Hematopoietic multipotent progenitor cell (in vitro differentiated cells): ENCODE measurements around the gene NR6A1. TPM values are rescaled to one million over a fixed set of nuclear protein-coding genes. Genes with fewer than 3 reads are reported as not detected.

Experiments used
- DNase-seq, 3 donors: peaks; one replicate each; pipeline ENCODE4 v3.0.0-alpha.2; 2011 to 2015; ENCODE audit warnings: low read depth in 2 of 3, low spot score in 2 of 3
- total RNA-seq: library from RNA; depleted of rRNA; stranded (reverse); fragments of >200 nt; gene quantifications from one replicate; pipeline ENCODE4 v1.2.3, GENCODE V29; 2012

Gene NR6A1
- total RNA-seq, 1 donor, result 9.4 TPM

- no peak for DNase-seq
These were observed 270.9 kb downstream of the NR6A1 start for GRCh38 chr9:124500028-124500795.

- no peak for DNase-seq
These were observed 271.9 kb downstream of the NR6A1 start for GRCh38 chr9:124499216-124499615.

- no peak for DNase-seq
These were observed 272.5 kb downstream of the NR6A1 start for GRCh38 chr9:124498499-124499146.

GRCh38 chr9:124498040-124498439 is 273.1 kb downstream of the NR6A1 start:
- no peak for DNase-seq

GRCh38 chr9:124497441-124497840 is 273.7 kb downstream of the NR6A1 start:
- DNase-seq, result no peak

GRCh38 chr9:124496463-124496862 is 274.6 kb downstream of the NR6A1 start:
- DNase-seq, result no peak

GRCh38 chr9:124496075-124496449 is 275.0 kb downstream of the NR6A1 start:
- DNase-seq, result peak in 2 of 3 donors; percentile 62 to 87

GRCh38 chr9:124495126-124496074 is 275.7 kb downstream of the NR6A1 start:
- no peak for DNase-seq

GRCh38 chr9:124493794-124494479 is 277.2 kb downstream of the NR6A1 start:
- no peak for DNase-seq

GRCh38 chr9:124493218-124493617 is 277.9 kb downstream of the NR6A1 start:
- no peak for DNase-seq

- no peak for DNase-seq
These were observed 278.3 kb downstream of the NR6A1 start for GRCh38 chr9:124492818-124493217.

GRCh38 chr9:124491049-124491975 is 279.8 kb downstream of the NR6A1 start:
- DNase-seq, result no peak

- no peak for DNase-seq
These were observed 281.1 kb downstream of the NR6A1 start for GRCh38 chr9:124490004-124490403.

- DNase-seq, result no peak
These were observed 281.9 kb downstream of the NR6A1 start for GRCh38 chr9:124489222-124489621.

- no peak for DNase-seq
These were observed 282.4 kb downstream of the NR6A1 start for GRCh38 chr9:124488641-124489210.

GRCh38 chr9:124487260-124488182 is 283.6 kb downstream of the NR6A1 start:
- no peak for DNase-seq

- no peak for DNase-seq
These were observed 284.3 kb downstream of the NR6A1 start for GRCh38 chr9:124486778-124487259.

GRCh38 chr9:124485936-124486335 is 285.2 kb downstream of the NR6A1 start:
- no peak for DNase-seq
